Gastroesophageal sphincter (tissue), 4 donors: ENCODE data around the gene GPHB5. TPM values are rescaled to one million over a fixed set of nuclear protein-coding genes. Genes with fewer than 3 reads are reported as not detected.
"Not testable (repeated sequence)": the region's sequence is repeated elsewhere in the genome, so short reads cannot be mapped to it uniquely, and the experiment has no call there.

Experiments used
- ATAC-seq: fragments of 150-250 bp; one replicate; pipeline ENCODE4 v1.9.1; 2016; ENCODE audit warnings: mild to moderate bottlenecking, moderate library complexity
- H3K27ac ChIP-seq, 4 donors: fragments of 200-600 bp; sonication (generic) in 3 of 4; 1 replicate in 3 of 4; 2 replicates in 1 of 4; pipeline ENCODE4 v1.5.1; 2016 to 2019
- H3K27me3 ChIP-seq: fragments of 200-600 bp; sonication (generic); one replicate; pipeline ENCODE4 v1.5.1; 2019
- H3K36me3 ChIP-seq, 2 donors: fragments of 200-600 bp; sonication (generic); one replicate each; pipeline ENCODE4 v1.5.1; 2019; ENCODE audit warnings: control low read depth in 1 of 2
- H3K4me1 ChIP-seq, 3 donors: fragments of 200-600 bp; sonication (generic); 1 replicate in 2 of 3; 2 replicates in 1 of 3; pipeline ENCODE4 v1.5.1; 2016 to 2019; ENCODE audit warnings: control low read depth in 2 of 3
- H3K4me3 ChIP-seq, 2 donors: fragments of 200-600 bp; sonication (generic); one replicate each; pipeline ENCODE4 v1.5.1; 2019; ENCODE audit warnings: mild to moderate bottlenecking in 1 of 2, moderate library complexity in 1 of 2
- H3K9me3 ChIP-seq, 3 donors: fragments of 200-600 bp; sonication (generic); one replicate each; pipeline ENCODE4 v1.5.1; 2017 to 2019; ENCODE audit warnings: control low read depth in 2 of 3
- EP300 ChIP-seq: sonication (generic); formaldehyde crosslinking; IDR thresholded peaks from one replicate; pipeline ENCODE4 v1.6.1; 2017; ENCODE audit warnings: antibody characterized with exemption, mild to moderate bottlenecking
- POLR2A ChIP-seq, 2 donors: fragments of 450-650 bp; IDR thresholded peaks; one replicate each; pipeline ENCODE4 v1.6.1; 2017; ENCODE audit warnings: antibody characterized with exemption in 2 of 2, mild to moderate bottlenecking in 2 of 2, moderate library complexity in 1 of 2
- POLR2AphosphoS5 ChIP-seq: sonication (generic); formaldehyde crosslinking; IDR thresholded peaks from one replicate; pipeline ENCODE4 v1.6.1; 2017; ENCODE audit warnings: antibody characterized with exemption
- WGBS, 2 donors: methylation state at CpG; one replicate each; pipeline ENCODE4 v1.1.5; 2018; ENCODE audit warnings: low coverage in 1 of 2; 5-methylcytosine and 5-hydroxymethylcytosine counted together
- total RNA-seq, 4 donors: library from RNA; depleted of rRNA; stranded (reverse); fragments of >200 nt; gene quantifications; one replicate each; pipeline ENCODE4 v1.1.0, GENCODE V29; 2016
- TF ChIP-seq, protein P1 (sequence below), 4 experiments: fragments of 200-600 bp in 2 of 4; fragments of 450-650 bp in 2 of 4; sonication (generic) in 1 of 4; IDR thresholded peaks; one replicate each; pipeline ENCODE4 v1.5.1; 2017 to 2019; ENCODE audit warnings: antibody characterized with exemption in 4 of 4, mild to moderate bottlenecking in 2 of 4, moderate library complexity in 2 of 4

GPHB5 gene
- total RNA-seq, 4 donors from 2014 or later: not detected

- no peak for ATAC-seq
- H3K27me3 ChIP-seq: no peaks in the 10 kb centered on the region
- peaks cover 0 to 24% (median 6%) of the 10 kb centered on the region in 3 donors for H3K4me1 ChIP-seq
- H3K36me3 ChIP-seq: peaks cover 0 to 69% of the 10 kb centered on the region in 2 donors
- H3K4me3 ChIP-seq: no peak overlapping the region
- TF ChIP-seq POLR2AphosphoS5 (no peak), EP300 (no peak), POLR2A (IDR thresholded peaks at IDR 0.05) (no peak)
- TF ChIP-seq, protein P1, sequence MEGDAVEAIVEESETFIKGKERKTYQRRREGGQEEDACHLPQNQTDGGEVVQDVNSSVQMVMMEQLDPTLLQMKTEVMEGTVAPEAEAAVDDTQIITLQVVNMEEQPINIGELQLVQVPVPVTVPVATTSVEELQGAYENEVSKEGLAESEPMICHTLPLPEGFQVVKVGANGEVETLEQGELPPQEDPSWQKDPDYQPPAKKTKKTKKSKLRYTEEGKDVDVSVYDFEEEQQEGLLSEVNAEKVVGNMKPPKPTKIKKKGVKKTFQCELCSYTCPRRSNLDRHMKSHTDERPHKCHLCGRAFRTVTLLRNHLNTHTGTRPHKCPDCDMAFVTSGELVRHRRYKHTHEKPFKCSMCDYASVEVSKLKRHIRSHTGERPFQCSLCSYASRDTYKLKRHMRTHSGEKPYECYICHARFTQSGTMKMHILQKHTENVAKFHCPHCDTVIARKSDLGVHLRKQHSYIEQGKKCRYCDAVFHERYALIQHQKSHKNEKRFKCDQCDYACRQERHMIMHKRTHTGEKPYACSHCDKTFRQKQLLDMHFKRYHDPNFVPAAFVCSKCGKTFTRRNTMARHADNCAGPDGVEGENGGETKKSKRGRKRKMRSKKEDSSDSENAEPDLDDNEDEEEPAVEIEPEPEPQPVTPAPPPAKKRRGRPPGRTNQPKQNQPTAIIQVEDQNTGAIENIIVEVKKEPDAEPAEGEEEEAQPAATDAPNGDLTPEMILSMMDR (IDR thresholded peaks at IDR 0.05): no peak
- WGBS, 2 donors: 55 to 63% methylated on average over 4 to 6 of the region's 6 CpGs
- H3K27ac ChIP-seq: no peak overlapping the region
- H3K9me3 ChIP-seq: no peaks in the 10 kb centered on the region
These were observed 30.9 kb downstream of the GPHB5 start for GRCh38 chr14:63287666-63288483.

DNA sequence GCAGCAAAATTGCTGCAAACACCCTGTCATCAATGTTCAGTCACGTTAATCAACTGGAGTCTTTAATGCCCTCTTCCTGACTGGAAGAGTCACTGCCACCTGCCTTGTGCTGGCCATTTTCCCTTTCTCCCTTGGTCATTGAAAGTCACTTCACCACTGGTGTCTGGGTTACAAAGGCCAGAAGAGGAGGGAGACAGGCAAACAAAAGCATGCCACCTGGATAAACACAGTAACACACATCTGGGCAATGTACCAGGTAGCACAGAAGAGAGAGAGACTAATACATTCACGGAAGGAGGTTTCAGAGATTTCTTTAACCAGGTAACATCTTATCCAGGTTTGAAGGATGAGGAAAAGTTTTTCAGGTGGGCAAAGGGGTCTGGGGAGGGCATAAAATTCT is 32.7 kb downstream of the GPHB5 start:
- no peak overlapping the region for H3K4me3 ChIP-seq
- ATAC-seq: no peak
- TF ChIP-seq POLR2A (IDR thresholded peaks at IDR 0.05): no peak
- TF ChIP-seq EP300: no peak
- TF ChIP-seq, protein P1 (IDR thresholded peaks at IDR 0.05): no peak
- no peak for TF ChIP-seq POLR2AphosphoS5
- H3K9me3 ChIP-seq: no peaks in the 10 kb centered on the region
- no peaks in the 10 kb centered on the region for H3K27me3 ChIP-seq
- H3K4me1 ChIP-seq: peaks cover 0 to 28% (median 6%) of the 10 kb centered on the region in 3 donors
- H3K36me3 ChIP-seq: peaks cover 0 to 51% of the 10 kb centered on the region in 2 donors
- H3K27ac ChIP-seq: no peak overlapping the region
- WGBS, 2 donors: 86 to 100% methylated on average over 1 to 2 of the region's 2 CpGs

- Histone ChIP-seq H3K9me3 (no peaks in the 10 kb centered on the region), H3K27me3 (no peaks in the 10 kb centered on the region), H3K4me3 (no peak overlapping the region), H3K36me3 (peaks cover 0 to 35% of the 10 kb centered on the region in 2 donors), H3K27ac (peak overlapping the region in 2 of 4 donors; percentile 48 to 64), H3K4me1 (peaks cover 0 to 28% (median 6%) of the 10 kb centered on the region in 3 donors)
- 29 to 52% methylated on average over 7 of the region's 7 CpGs for WGBS, 2 donors
- no peak for ATAC-seq
- TF ChIP-seq, protein P1 (IDR thresholded peaks at IDR 0.05): no peak
- no peak for TF ChIP-seq POLR2AphosphoS5
- no peak for TF ChIP-seq EP300
- no peak for TF ChIP-seq POLR2A (IDR thresholded peaks at IDR 0.05)
These were observed 34.9 kb downstream of the GPHB5 start for GRCh38 chr14:63283884-63284248.

GRCh38 chr14:63282997-63283883 is 35.5 kb downstream of the GPHB5 start:
- WGBS, 2 donors: 31 to 38% methylated on average over 8 of the region's 8 CpGs
- no peaks in the 10 kb centered on the region for H3K27me3 ChIP-seq
- H3K36me3 ChIP-seq: peaks cover 0 to 30% of the 10 kb centered on the region in 2 donors
- peaks cover 0 to 28% (median 6%) of the 10 kb centered on the region in 3 donors for H3K4me1 ChIP-seq
- H3K9me3 ChIP-seq: no peaks in the 10 kb centered on the region
- H3K27ac ChIP-seq: peak overlapping the region; percentile 9 to 64 (median 35)
- TF ChIP-seq POLR2AphosphoS5: peak; percentile 63
- no peak for TF ChIP-seq POLR2A (IDR thresholded peaks at IDR 0.05)
- peak overlapping the region; percentile 8 to 18 for H3K4me3 ChIP-seq
- peak; percentile 34 for ATAC-seq

- not testable (repeated sequence) for H3K9me3 ChIP-seq, H3K4me3 ChIP-seq, ATAC-seq, H3K27ac ChIP-seq, H3K36me3 ChIP-seq, H3K27me3 ChIP-seq
- H3K4me1 ChIP-seq: peaks cover 0 to 41% (median 7%) of the 10 kb centered on the region in 3 donors
- WGBS, 2 donors: 90 to 100% methylated on average over 1 to 2 of the region's 4 CpGs
These were observed 38.8 kb downstream of the GPHB5 start for GRCh38 chr14:63279933-63280332.
